C4-2B (cell line): ENCODE results near the gene JAKMIP1.

Experiments
- ZFX ChIP-seq: fragments of 450-650 bp; IDR thresholded peaks from 2 replicates; pipeline ENCODE4 v1.6.1; 2017
- TF ChIP-seq, protein P1 (sequence below): fragments of 450-650 bp; conservative IDR thresholded peaks from 2 replicates; pipeline ENCODE4 v1.5.1; 2017; ENCODE audit warnings: mild to moderate bottlenecking

DNA sequence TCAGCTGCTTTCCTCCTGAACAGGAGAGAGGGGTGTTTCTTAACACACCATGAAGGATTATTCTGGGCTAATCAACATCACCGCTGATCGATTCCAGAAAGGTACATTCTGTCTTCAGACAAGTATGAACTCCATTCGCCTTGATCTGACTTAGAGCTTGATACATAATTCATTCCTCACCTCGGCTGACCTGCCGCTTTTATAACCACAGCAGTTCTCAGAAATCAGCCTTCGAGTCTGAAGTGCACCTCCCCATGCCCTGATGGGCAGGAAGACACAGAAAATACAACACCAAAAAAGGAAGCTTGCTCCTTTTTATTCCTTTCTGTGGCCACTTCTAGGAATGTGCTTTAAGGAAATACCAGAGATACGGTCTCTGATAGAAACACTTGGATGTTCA, 85.7 kb downstream of the JAKMIP1 start:
- TF ChIP-seq, protein P1, sequence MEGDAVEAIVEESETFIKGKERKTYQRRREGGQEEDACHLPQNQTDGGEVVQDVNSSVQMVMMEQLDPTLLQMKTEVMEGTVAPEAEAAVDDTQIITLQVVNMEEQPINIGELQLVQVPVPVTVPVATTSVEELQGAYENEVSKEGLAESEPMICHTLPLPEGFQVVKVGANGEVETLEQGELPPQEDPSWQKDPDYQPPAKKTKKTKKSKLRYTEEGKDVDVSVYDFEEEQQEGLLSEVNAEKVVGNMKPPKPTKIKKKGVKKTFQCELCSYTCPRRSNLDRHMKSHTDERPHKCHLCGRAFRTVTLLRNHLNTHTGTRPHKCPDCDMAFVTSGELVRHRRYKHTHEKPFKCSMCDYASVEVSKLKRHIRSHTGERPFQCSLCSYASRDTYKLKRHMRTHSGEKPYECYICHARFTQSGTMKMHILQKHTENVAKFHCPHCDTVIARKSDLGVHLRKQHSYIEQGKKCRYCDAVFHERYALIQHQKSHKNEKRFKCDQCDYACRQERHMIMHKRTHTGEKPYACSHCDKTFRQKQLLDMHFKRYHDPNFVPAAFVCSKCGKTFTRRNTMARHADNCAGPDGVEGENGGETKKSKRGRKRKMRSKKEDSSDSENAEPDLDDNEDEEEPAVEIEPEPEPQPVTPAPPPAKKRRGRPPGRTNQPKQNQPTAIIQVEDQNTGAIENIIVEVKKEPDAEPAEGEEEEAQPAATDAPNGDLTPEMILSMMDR, result no peak
- no peak for TF ChIP-seq ZFX
